Heart left ventricle (tissue), 16 donors: Measurements from ENCODE around the gene LIMD2. TPM values are rescaled to one million over a fixed set of nuclear protein-coding genes. Genes with fewer than 3 reads are reported as not detected.
"Not testable (repeated sequence)": the region's sequence is repeated elsewhere in the genome, so short reads cannot be mapped to it uniquely, and the experiment has no call there.

Experiments
- ATAC-seq, 4 donors: fragments of 200-7000 bp; cut with Tn5 transposase; one replicate each; pipeline ENCODE4 v1.9.1; 2020 to 2022; ENCODE audit warnings: moderate library complexity in 4 of 4, mild to moderate bottlenecking in 3 of 4, moderate number of reproducible peaks in 1 of 4
- DNase-seq, 5 donors: peaks; one replicate each; pipeline ENCODE4 v3.0.0-alpha.2; 2020
- H3K27ac ChIP-seq, 12 donors: fragments of 200-600 bp; sonication (generic) in 4 of 12; one replicate each; pipeline versions ENCODE4 v1.5.0 to v1.8.0; 2016 to 2022; ENCODE audit warnings: mild to moderate bottlenecking in 2 of 12
- H3K27me3 ChIP-seq, 9 donors: fragments of 200-600 bp; sonication (generic) in 2 of 9; one replicate each; pipeline versions ENCODE4 v1.5.1 to v1.8.0; 2016 to 2022; ENCODE audit warnings: mild to moderate bottlenecking in 3 of 9
- H3K36me3 ChIP-seq, 9 donors: fragments of 200-600 bp; sonication (generic) in 2 of 9; one replicate each; pipeline versions ENCODE4 v1.5.0 to v1.8.0; 2018 to 2022; ENCODE audit warnings: mild to moderate bottlenecking in 2 of 9
- H3K4me1 ChIP-seq, 12 donors: fragments of 200-600 bp; sonication (generic) in 4 of 12; one replicate each; pipeline versions ENCODE4 v1.5.0 to v1.8.0; 2016 to 2022; ENCODE audit warnings: mild to moderate bottlenecking in 3 of 12
- H3K4me3 ChIP-seq, 12 donors: fragments of 200-600 bp; sonication (generic) in 4 of 12; one replicate each; pipeline versions ENCODE4 v1.5.0 to v1.8.0; 2017 to 2022; ENCODE audit warnings: mild to moderate bottlenecking in 9 of 12, moderate library complexity in 4 of 12
- H3K9me3 ChIP-seq, 12 donors: fragments of 200-600 bp; sonication (generic) in 4 of 12; one replicate each; pipeline versions ENCODE4 v1.5.0 to v1.8.0; 2016 to 2022; ENCODE audit warnings: mild to moderate bottlenecking in 1 of 12
- CTCF ChIP-seq, 12 donors: fragments of 200-600 bp; sonication (generic) in 4 of 12; IDR thresholded peaks; one replicate each; pipeline versions ENCODE4 v1.5.0 to v1.8.0; 2018 to 2022; ENCODE audit warnings: antibody characterized with exemption in 12 of 12, mild to moderate bottlenecking in 5 of 12
- POLR2A ChIP-seq, 2 donors: fragments of 450-650 bp; IDR thresholded peaks; one replicate each; pipeline ENCODE4 v1.6.1; 2017; ENCODE audit warnings: antibody characterized with exemption in 2 of 2, mild to moderate bottlenecking in 2 of 2, moderate library complexity in 2 of 2
- WGBS, 4 donors: extraction: QIAGEN DNeasy Blood & Tissue Kit in 2 of 4; methylation state at CpG; one replicate each; pipeline versions ENCODE4 v1.1.5 to v1.1.7; 2013 to 2018; 5-methylcytosine and 5-hydroxymethylcytosine counted together
- intact Hi-C, 10 donors: fragments of 100-400 bp; cut with DNase I; formaldehyde crosslinking; loops; one replicate each; pipeline versions ENCODE4 v1.11.1 to v1.14.2; 2022
- polyA plus RNA-seq, 2 donors: library from polyadenylated mRNA; stranded (reverse); fragments of 200-250 nt; gene quantifications; one replicate each; pipeline ENCODE4 v1.2.3, GENCODE V29; 2013
- total RNA-seq, 9 donors: library from RNA; depleted of rRNA in 2 of 9; stranded (reverse); fragments of >200 nt in 2 of 9; fragmentation: NEBNext Ultra II Directional in 3 of 9; extraction: Animal tissue kit (Norgen Biotek cat#: 25700) in 3 of 9; gene quantifications; one replicate each; pipeline versions ENCODE4 v1.1.0 to v1.2.4, GENCODE V29; 2016 to 2023
- donor health status: ischemic (EF 13 %, LVEDD 7.1; RV severe dilation, severe dysfunction).
- donor health status: healthy with polysubstance abuse.
- donor health status: DM: no; HTN: yes; CAD: no.
- donor health status: DM: no; HTN: no; CAD: no.
- donor health status: ischemic (EF 25% LVEDD 6.9; RV normal size, moderate dysfunction).
- donor health status: ischemic (EF 25% LVEDD 5.7; RV mildly dilated, moderate dysfunction).
- donor health status: healthy.
- donor health status: DM: yes; HTN: yes; CAD: no.
- donor health status: ischemic (EF 35%, LVEDD 5.7; RV mildly dilated, moderate dysfunction).
- donor health status: nonischemic (EF 11% LVEDD 7.7; RV severe dilation, severe dysfunction).
- donor health status: DM: yes; HTN: yes; CAD: no.
- donor health status: PGD.
- donor health status: ischemic (EF 29% LVEDD 5.4; RV normal size, mild dysfunction).
- donor health status: nonischemic (EF 23%, LVEDD 6.1; RV moderate dilation, normal function).

The LIMD2 gene
- total and polyA plus RNA-seq, 11 donors, result 1.9 to 48.0 (median 3.5) TPM

GRCh38 chr17:63740464-63741142 lies 40.7 kb upstream of the LIMD2 start:
- DNase-seq, result no peak
- Histone ChIP-seq H3K4me1 (peaks cover 0 to 22% (median 12%) of the 10 kb centered on the region in 12 donors), H3K9me3 (no peaks in the 10 kb centered on the region), H3K36me3 (peaks cover 0 to 15% (median 11%) of the 10 kb centered on the region in 9 donors), H3K27ac (peak overlapping the region; percentile 56 to 96 (median 90)), H3K27me3 (no peaks in the 10 kb centered on the region), H3K4me3 (peak overlapping the region; percentile 61 to 95 (median 78))
- no peak for ATAC-seq
- intact Hi-C loops, result loop anchor here in 2 of 10 donors (2.0 to 5.0 kb wide), 2 partner anchors 38 to 40 kb away; partner anchors contain the start of gene LIMD2 (in 2 of the 2)
- TF ChIP-seq CTCF (IDR thresholded peaks at IDR 0.05) (no peak), POLR2A (IDR thresholded peaks at IDR 0.05) (no peak)
- 41 to 44% (median 43%) methylated on average over 12 of the region's 12 CpGs for WGBS, 4 donors

GRCh38 chr17:63735691-63736090 lies 35.8 kb upstream of the LIMD2 start:
- H3K4me3 ChIP-seq, result no peak overlapping the region
- intact Hi-C loops, result no loop called here
- no peak overlapping the region for H3K27ac ChIP-seq
- H3K9me3 ChIP-seq, result no peaks in the 10 kb centered on the region
- 94 to 99% (median 96%) methylated on average over 8 of the region's 8 CpGs for WGBS, 4 donors
- ATAC-seq, result no peak
- peaks cover 0 to 10% (median 6%) of the 10 kb centered on the region in 12 donors for H3K4me1 ChIP-seq
- TF ChIP-seq CTCF (IDR thresholded peaks at IDR 0.05), result no peak
- no peak for TF ChIP-seq POLR2A (IDR thresholded peaks at IDR 0.05)
- H3K27me3 ChIP-seq, result no peaks in the 10 kb centered on the region
- no peak for DNase-seq
- peaks cover 0 to 10% (median 0%) of the 10 kb centered on the region in 9 donors for H3K36me3 ChIP-seq

- ATAC-seq (peak in 2 of 4 donors; percentile 29 to 56), DNase-seq (no peak)
- H3K27ac ChIP-seq, result no peak overlapping the region
- WGBS, 4 donors, result 38 to 59% (median 51%) methylated on average over 2 of the region's 2 CpGs
- no peaks in the 10 kb centered on the region for H3K9me3 ChIP-seq
- H3K4me1 ChIP-seq, result peaks cover 0 to 18% (median 2%) of the 10 kb centered on the region in 12 donors
- H3K27me3 ChIP-seq, result no peaks in the 10 kb centered on the region
- no peak overlapping the region for H3K4me3 ChIP-seq
- TF ChIP-seq CTCF (IDR thresholded peaks at IDR 0.05) (no peak), POLR2A (IDR thresholded peaks at IDR 0.05) (no peak)
- H3K36me3 ChIP-seq, result peaks cover 0 to 64% (median 41%) of the 10 kb centered on the region in 9 donors
- intact Hi-C loops, result no loop called here
These were observed 22.5 kb upstream of the LIMD2 start for GRCh38 chr17:63722403-63722802.

GRCh38 chr17:63720194-63720593 lies 20.3 kb upstream of the LIMD2 start:
- DNase-seq, ATAC-seq, H3K27me3 ChIP-seq, H3K9me3 ChIP-seq, intact Hi-C loops, H3K27ac ChIP-seq, H3K4me3 ChIP-seq: not testable (repeated sequence)
- Histone ChIP-seq H3K36me3 (peaks cover 0 to 54% (median 30%) of the 10 kb centered on the region in 9 donors), H3K4me1 (peaks cover 0 to 18% (median 2%) of the 10 kb centered on the region in 12 donors)
- WGBS, 4 donors, result 97 to 98% (median 98%) methylated on average over 5 of the region's 5 CpGs
